ENCODE data around the gene DDX39B. TPM values are rescaled to one million over a fixed set of nuclear protein-coding genes. Genes with fewer than 3 reads are reported as not detected.

Gene DDX39B
- total RNA-seq, 2 experiments from 2014 or later = 483 to 498 TPM

DNA sequence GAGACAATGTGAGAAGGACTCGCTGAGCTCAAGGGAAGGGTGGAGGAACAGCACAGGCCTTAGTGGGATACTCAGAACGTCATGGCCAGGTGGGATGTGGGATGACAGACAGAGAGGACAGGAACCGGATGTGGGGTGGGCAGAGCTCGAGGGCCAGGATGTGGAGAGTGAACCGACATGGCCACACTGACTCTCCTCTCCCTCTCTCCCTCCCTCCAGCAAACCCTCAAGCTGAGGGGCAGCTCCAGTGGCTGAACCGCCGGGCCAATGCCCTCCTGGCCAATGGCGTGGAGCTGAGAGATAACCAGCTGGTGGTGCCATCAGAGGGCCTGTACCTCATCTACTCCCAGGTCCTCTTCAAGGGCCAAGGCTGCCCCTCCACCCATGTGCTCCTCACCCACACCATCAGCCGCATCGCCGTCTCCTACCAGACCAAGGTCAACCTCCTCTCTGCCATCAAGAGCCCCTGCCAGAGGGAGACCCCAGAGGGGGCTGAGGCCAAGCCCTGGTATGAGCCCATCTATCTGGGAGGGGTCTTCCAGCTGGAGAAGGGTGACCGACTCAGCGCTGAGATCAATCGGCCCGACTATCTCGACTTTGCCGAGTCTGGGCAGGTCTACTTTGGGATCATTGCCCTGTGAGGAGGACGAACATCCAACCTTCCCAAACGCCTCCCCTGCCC is 35.2 kb upstream of the DDX39B start:
- Mint-ChIP-seq H3K4me3 (peak overlapping the region; percentile 95), H3K9me3 (no peaks in the 10 kb centered on the region), H3K36me3 (ENCODE audit: low read depth) (peaks cover 67% of the 10 kb centered on the region), H3K27ac (peak overlapping the region; percentile 95), H3K27me3 (no peaks in the 10 kb centered on the region), H3K4me1 (ENCODE audit: low read depth) (peaks cover 86% of the 10 kb centered on the region)
- Histone ChIP-seq H3K27me3 (ENCODE audit: control insufficient read depth in 1 of 2, insufficient read depth in 2 of 2, low read length in 2 of 2) (no peaks in the 10 kb centered on the region), H3K4me3 (ENCODE audit: low read length) (peak overlapping the region; percentile 75), H3K9me3 (ENCODE audit: control insufficient read depth in 1 of 2, insufficient read depth in 1 of 2, low read length in 2 of 2) (no peaks in the 10 kb centered on the region), H3K36me3 (ENCODE audit: insufficient read depth, low read length) (peaks cover 41% of the 10 kb centered on the region), H3K27ac (ENCODE audit: low read depth in 1 of 2, low read length in 2 of 2) (peak overlapping the region; percentile 84 to 87), H3K4me1 (ENCODE audit: insufficient read depth, low read length) (peaks cover 83% of the 10 kb centered on the region)
- POLR2A ChIA-PET = interaction anchor here (0.9 to 34.9 kb wide), 8 partner anchors 6 to 380 kb away, joined by 3 to 1160 read pairs (median 26); partner anchors contain the start of genes ATP6V1G2, BAG6, DDX39B and LST1
- CTCF ChIA-PET = interaction anchor here (1.0 to 16.9 kb wide), 6 partner anchors 9 to 84 kb away, joined by 3 to 353 read pairs (median 6); partner anchors contain the start of genes ATP6V1G2, LST1, NCR3 and NFKBIL1
- ATAC-seq (ENCODE audit: poor library complexity) (no peak), DNase-seq (peak in 6 of 14 experiments; percentile 31 to 91 (median 57))
- intact Hi-C loops (cut with DNase I, micrococcal nuclease) = loop anchor here in 1 of 2 experiments (2.0 kb wide), 1 partner anchor 14 kb away; no protein-coding TSS in a partner anchor
- no peak for TF ChIP-seq CTCF (IDR thresholded peaks at IDR 0.05)

DNA sequence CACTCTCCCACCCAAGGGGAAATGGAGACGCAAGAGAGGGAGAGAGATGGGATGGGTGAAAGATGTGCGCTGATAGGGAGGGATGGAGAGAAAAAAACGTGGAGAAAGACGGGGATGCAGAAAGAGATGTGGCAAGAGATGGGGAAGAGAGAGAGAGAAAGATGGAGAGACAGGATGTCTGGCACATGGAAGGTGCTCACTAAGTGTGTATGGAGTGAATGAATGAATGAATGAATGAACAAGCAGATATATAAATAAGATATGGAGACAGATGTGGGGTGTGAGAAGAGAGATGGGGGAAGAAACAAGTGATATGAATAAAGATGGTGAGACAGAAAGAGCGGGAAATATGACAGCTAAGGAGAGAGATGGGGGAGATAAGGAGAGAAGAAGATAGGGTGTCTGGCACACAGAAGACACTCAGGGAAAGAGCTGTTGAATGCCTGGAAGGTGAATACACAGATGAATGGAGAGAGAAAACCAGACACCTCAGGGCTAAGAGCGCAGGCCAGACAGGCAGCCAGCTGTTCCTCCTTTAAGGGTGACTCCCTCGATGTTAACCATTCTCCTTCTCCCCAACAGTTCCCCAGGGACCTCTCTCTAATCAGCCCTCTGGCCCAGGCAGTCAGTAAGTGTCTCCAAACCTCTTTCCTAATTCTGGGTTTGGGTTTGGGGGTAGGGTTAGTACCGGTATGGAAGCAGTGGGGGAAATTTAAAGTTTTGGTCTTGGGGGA is 34.3 kb upstream of the DDX39B start:
- Histone ChIP-seq H3K4me1 (ENCODE audit: insufficient read depth, low read length) (peaks cover 92% of the 10 kb centered on the region), H3K27me3 (ENCODE audit: control insufficient read depth in 1 of 2, insufficient read depth in 2 of 2, low read length in 2 of 2) (no peaks in the 10 kb centered on the region), H3K9me3 (ENCODE audit: control insufficient read depth in 1 of 2, insufficient read depth in 1 of 2, low read length in 2 of 2) (no peaks in the 10 kb centered on the region), H3K27ac (ENCODE audit: low read depth in 1 of 2, low read length in 2 of 2) (peak overlapping the region; percentile 84 to 87), H3K4me3 (ENCODE audit: low read length) (peak overlapping the region; percentile 75), H3K36me3 (ENCODE audit: insufficient read depth, low read length) (peaks cover 37% of the 10 kb centered on the region)
- peak overlapping the region; percentile 95 for H3K27ac Mint-ChIP-seq
- peak overlapping the region; percentile 95 for H3K4me3 Mint-ChIP-seq
- intact Hi-C loops (cut with DNase I, micrococcal nuclease) = loop anchor here in 1 of 2 experiments (2.0 kb wide), 1 partner anchor 13 kb away; no protein-coding TSS in a partner anchor
- CTCF ChIA-PET = interaction anchor here (1.2 to 16.9 kb wide), 4 partner anchors 10 to 83 kb away, joined by 3 to 353 read pairs (median 87); partner anchors contain the start of genes ATP6V1G2, LST1, NCR3 and NFKBIL1
- H3K36me3 Mint-ChIP-seq (ENCODE audit: low read depth) = peaks cover 57% of the 10 kb centered on the region
- H3K4me1 Mint-ChIP-seq (ENCODE audit: low read depth) = peaks cover 91% of the 10 kb centered on the region
- H3K9me3 Mint-ChIP-seq = no peaks in the 10 kb centered on the region
- POLR2A ChIA-PET = interaction anchor here (1.0 to 34.9 kb wide), 8 partner anchors 5 to 379 kb away, joined by 3 to 1160 read pairs (median 26); partner anchors contain the start of genes ATP6V1G2, BAG6, DDX39B and LST1
- ATAC-seq (ENCODE audit: poor library complexity) (no peak), DNase-seq (peak in 1 of 14 experiments; percentile 42)
- TF ChIP-seq CTCF (IDR thresholded peaks at IDR 0.05) = no peak
- H3K27me3 Mint-ChIP-seq = no peaks in the 10 kb centered on the region

DNA sequence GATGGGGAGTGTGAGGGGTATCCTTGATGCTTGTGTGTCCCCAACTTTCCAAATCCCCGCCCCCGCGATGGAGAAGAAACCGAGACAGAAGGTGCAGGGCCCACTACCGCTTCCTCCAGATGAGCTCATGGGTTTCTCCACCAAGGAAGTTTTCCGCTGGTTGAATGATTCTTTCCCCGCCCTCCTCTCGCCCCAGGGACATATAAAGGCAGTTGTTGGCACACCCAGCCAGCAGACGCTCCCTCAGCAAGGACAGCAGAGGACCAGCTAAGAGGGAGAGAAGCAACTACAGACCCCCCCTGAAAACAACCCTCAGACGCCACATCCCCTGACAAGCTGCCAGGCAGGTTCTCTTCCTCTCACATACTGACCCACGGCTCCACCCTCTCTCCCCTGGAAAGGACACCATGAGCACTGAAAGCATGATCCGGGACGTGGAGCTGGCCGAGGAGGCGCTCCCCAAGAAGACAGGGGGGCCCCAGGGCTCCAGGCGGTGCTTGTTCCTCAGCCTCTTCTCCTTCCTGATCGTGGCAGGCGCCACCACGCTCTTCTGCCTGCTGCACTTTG is 33.6 kb upstream of the DDX39B start, which contains the start of gene TNF:
Gene TNF (plus strand): TSS at position 231 of the 567 bp plus-strand sequence. CDS start 177 bp downstream, at position 408.
- peaks cover 50% of the 10 kb centered on the region for H3K36me3 Mint-ChIP-seq (ENCODE audit: low read depth)
- ATAC-seq (ENCODE audit: poor library complexity) = peak; percentile 14

More for the DNA sequence above, 33.6 kb upstream of the DDX39B start, which contains the start of gene TNF:
- no peaks in the 10 kb centered on the region for H3K9me3 ChIP-seq (ENCODE audit: control insufficient read depth in 1 of 2, insufficient read depth in 1 of 2, low read length in 2 of 2)
- Mint-ChIP-seq H3K27me3 (no peaks in the 10 kb centered on the region), H3K4me1 (ENCODE audit: low read depth) (peaks cover 95% of the 10 kb centered on the region), H3K27ac (peak within 1 kb of the TSS; percentile 95), H3K4me3 (peak within 1 kb of the TSS; percentile 95), H3K9me3 (no peaks in the 10 kb centered on the region)
- peak within 1 kb of the TSS; percentile 84 to 87 for H3K27ac ChIP-seq (ENCODE audit: low read depth in 1 of 2, low read length in 2 of 2)
- TF ChIP-seq CTCF (IDR thresholded peaks at IDR 0.05) = no peak
- CTCF ChIA-PET = interaction anchor here (1.3 to 16.9 kb wide), 3 partner anchors 19 to 26 kb away, joined by 4 to 353 read pairs (median 169); partner anchors contain the start of genes ATP6V1G2, NCR3 and NFKBIL1
- POLR2A ChIA-PET = interaction anchor here (0.8 to 34.9 kb wide), 7 partner anchors 4 to 240 kb away, joined by 3 to 1160 read pairs (median 42); partner anchors contain the start of genes ATP6V1G2, BAG6, DDX39B and HSPA1A
- DNase-seq = peak in 13 of 14 experiments; percentile 47 to 93 (median 64)
- peaks cover 97% of the 10 kb centered on the region for H3K4me1 ChIP-seq (ENCODE audit: insufficient read depth, low read length)
- H3K27me3 ChIP-seq (ENCODE audit: control insufficient read depth in 1 of 2, insufficient read depth in 2 of 2, low read length in 2 of 2) = no peaks in the 10 kb centered on the region
- peaks cover 31% of the 10 kb centered on the region for H3K36me3 ChIP-seq (ENCODE audit: insufficient read depth, low read length)
- intact Hi-C loops (cut with DNase I, micrococcal nuclease) = no loop called here
- H3K4me3 ChIP-seq (ENCODE audit: low read length) = peak within 1 kb of the TSS; percentile 75

Measured in CD4-positive, alpha-beta T cell (primary cell).